GM12878 (cell line): ENCODE results near the gene WBP1L.

Source experiments
- GABPA ChIP-seq: IDR thresholded peaks from 2 replicates; pipeline ENCODE4 v1.6.1; 2014; ENCODE audit warnings: antibody characterized with exemption, low read depth, mild to moderate bottlenecking, inconsistent platforms
- POLR2AphosphoS5 ChIP-seq: IDR thresholded peaks from 2 replicates; pipeline ENCODE4 v1.6.1; 2011; ENCODE audit warnings: mild to moderate bottlenecking, low read length, inconsistent platforms
- SRF ChIP-seq, 2 experiments: IDR thresholded peaks; 2 replicates each; pipeline ENCODE4 v1.6.1; 2011; ENCODE audit warnings: low read depth in 2 of 2, low read length in 2 of 2, mild to moderate bottlenecking in 1 of 2, moderate library complexity in 1 of 2
- TF ChIP-seq, protein P1 (sequence below), 3 experiments: IDR thresholded peaks in 2 of 3; conservative IDR thresholded peaks in 1 of 3; 2 replicates each; pipeline ENCODE4 v1.5.1; 2011; ENCODE audit warnings: low read depth in 3 of 3, low read length in 3 of 3, mild to moderate bottlenecking in 3 of 3, control low read depth in 2 of 3, moderate library complexity in 2 of 3, inconsistent platforms in 1 of 3, mixed read lengths in 1 of 3; ENCODE audit not compliant: control insufficient read depth in 2 of 3, insufficient read depth in 1 of 3; ENCODE audit errors: extremely low read depth in 1 of 3

DNA sequence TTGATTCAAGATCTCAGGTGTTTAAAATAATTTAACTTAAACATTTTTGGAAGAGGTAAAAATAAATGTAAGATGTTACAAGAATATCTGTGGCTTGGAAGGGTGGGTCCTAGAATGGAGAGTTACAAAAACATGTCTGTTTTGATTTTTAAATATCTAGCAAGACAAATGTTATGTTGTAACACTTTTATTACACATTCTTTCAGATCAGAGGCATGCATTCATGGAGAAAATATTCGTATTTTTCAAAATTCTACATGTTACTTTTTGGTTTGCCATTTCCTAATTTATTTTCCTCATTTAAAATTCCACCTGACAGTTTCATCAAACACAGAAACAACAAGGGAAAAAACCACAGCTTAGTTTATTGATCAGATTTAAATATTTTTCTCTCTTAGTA lies 10.0 kb downstream of the WBP1L start:
- TF ChIP-seq, protein P1, sequence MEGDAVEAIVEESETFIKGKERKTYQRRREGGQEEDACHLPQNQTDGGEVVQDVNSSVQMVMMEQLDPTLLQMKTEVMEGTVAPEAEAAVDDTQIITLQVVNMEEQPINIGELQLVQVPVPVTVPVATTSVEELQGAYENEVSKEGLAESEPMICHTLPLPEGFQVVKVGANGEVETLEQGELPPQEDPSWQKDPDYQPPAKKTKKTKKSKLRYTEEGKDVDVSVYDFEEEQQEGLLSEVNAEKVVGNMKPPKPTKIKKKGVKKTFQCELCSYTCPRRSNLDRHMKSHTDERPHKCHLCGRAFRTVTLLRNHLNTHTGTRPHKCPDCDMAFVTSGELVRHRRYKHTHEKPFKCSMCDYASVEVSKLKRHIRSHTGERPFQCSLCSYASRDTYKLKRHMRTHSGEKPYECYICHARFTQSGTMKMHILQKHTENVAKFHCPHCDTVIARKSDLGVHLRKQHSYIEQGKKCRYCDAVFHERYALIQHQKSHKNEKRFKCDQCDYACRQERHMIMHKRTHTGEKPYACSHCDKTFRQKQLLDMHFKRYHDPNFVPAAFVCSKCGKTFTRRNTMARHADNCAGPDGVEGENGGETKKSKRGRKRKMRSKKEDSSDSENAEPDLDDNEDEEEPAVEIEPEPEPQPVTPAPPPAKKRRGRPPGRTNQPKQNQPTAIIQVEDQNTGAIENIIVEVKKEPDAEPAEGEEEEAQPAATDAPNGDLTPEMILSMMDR (IDR thresholded peaks at IDR 0.05 in 2 of 3, conservative IDR thresholded peaks at IDR 0.05 in 1 of 3; ENCODE audit: control insufficient read depth in 2 of 3, extremely low read depth in 1 of 3, insufficient read depth in 1 of 3, low read depth in 3 of 3, low read length in 3 of 3) = no peak
- 0 out of 2 replicates have a peak, but pooled peaks have one; percentile 6 for TF ChIP-seq GABPA
- TF ChIP-seq SRF (IDR thresholded peaks at IDR 0.05; ENCODE audit: low read depth in 2 of 2, low read length in 2 of 2) = no peak
- TF ChIP-seq POLR2AphosphoS5 = no peak
